VCaP (cell line): Measurements from ENCODE around the gene GRID2.
A peak's percentile ranks its signal among the peaks of the same experiment; 100 is the strongest.

Experiments
- H3K27ac ChIP-seq: fragments of 450-650 bp; 2 replicates; pipeline ENCODE4 v1.5.1; 2017
- CTCF ChIP-seq: fragments of 450-650 bp; conservative IDR thresholded peaks from 2 replicates; pipeline ENCODE4 v1.5.1; 2017; ENCODE audit warnings: mild to moderate bottlenecking, moderate library complexity

GRID2 gene

GRCh38 chr4:92535599-92535998 lies 231.8 kb downstream of the GRID2 start:
- H3K27ac ChIP-seq, result no peak overlapping the region

GRCh38 chr4:92551616-92552015 lies 247.8 kb downstream of the GRID2 start:
- H3K27ac ChIP-seq, result peak overlapping the region; percentile 58; the same call in 1 of the 2 replicates
- peak; percentile 79 for TF ChIP-seq CTCF

More at GRCh38 chr4:92535599-92535998, 231.8 kb downstream of the GRID2 start:
- TF ChIP-seq CTCF, result no peak

- TF ChIP-seq CTCF, result no peak
- H3K27ac ChIP-seq, result no peak overlapping the region
Observed at GRCh38 chr4:92566269-92566668, 262.5 kb downstream of the GRID2 start.

GRCh38 chr4:92580816-92581215 lies 277.1 kb downstream of the GRID2 start:
- no peak overlapping the region for H3K27ac ChIP-seq
- no peak for TF ChIP-seq CTCF

GRCh38 chr4:92599044-92599443 lies 295.3 kb downstream of the GRID2 start:
- TF ChIP-seq CTCF, result no peak
- H3K27ac ChIP-seq, result no peak overlapping the region

- H3K27ac ChIP-seq, result no peak overlapping the region
- TF ChIP-seq CTCF, result peak; percentile 35
Observed at GRCh38 chr4:92600638-92601037, 296.9 kb downstream of the GRID2 start.

- H3K27ac ChIP-seq, result no peak overlapping the region
- TF ChIP-seq CTCF, result no peak
Observed at GRCh38 chr4:92606227-92606626, 302.5 kb downstream of the GRID2 start.

- no peak for TF ChIP-seq CTCF
- no peak overlapping the region for H3K27ac ChIP-seq
Observed at GRCh38 chr4:92615049-92615448, 311.3 kb downstream of the GRID2 start.
